GM12872 (cell line): Measurements from ENCODE around the gene PBX1.

Experiments used
- TF ChIP-seq, protein P1 (sequence below): IDR thresholded peaks from 3 replicates; pipeline ENCODE4 v1.5.1; 2011; ENCODE audit warnings: low read depth, mild to moderate bottlenecking, low read length, moderate library complexity; ENCODE audit not compliant: insufficient read depth

Gene PBX1

DNA sequence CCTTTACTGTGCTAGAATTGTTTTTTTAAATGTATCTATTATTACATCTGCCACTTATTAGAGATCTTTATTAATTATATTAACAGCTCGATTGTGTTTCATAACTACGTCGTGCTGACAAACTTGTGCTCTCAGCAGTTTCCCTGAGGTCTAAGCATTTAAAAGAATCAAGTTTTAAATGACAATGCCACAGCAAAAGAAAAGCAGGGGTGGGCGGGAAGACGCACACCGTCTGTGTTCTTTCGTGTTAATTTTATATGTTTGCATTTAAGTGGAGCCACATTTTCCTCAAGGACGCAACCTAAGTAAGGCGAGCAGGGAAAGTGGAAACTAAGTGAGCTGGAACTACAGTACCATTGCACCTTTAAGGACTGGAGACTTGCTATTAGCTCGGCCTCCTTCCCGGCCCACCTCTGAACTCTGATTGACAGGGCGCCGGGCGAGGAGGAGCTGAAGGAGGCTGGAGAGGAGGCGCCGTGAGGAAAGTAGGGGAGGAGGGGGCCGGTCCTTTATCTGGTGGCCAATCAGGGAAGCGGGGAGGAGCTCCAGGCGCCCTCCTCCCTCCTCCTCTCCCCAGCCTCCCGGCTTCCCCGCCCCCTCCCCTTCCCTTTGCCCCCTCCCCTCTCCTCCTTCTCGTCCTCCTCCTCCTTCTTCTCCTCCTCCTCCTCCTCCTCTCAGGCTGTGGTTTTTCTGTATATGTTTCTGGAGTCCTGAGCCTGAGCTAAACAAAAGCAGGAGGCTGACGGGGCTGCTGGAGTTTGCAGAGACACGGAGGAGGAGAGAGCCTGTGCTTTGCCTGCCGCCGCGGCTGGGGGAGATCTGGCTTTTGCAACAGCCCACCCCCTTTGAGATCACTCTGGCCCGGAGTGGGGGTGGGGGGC lies at the start of gene PBX1:
TSS of gene PBX1 (plus strand) at position 724 of the 881 bp plus-strand sequence.
- TF ChIP-seq, protein P1, sequence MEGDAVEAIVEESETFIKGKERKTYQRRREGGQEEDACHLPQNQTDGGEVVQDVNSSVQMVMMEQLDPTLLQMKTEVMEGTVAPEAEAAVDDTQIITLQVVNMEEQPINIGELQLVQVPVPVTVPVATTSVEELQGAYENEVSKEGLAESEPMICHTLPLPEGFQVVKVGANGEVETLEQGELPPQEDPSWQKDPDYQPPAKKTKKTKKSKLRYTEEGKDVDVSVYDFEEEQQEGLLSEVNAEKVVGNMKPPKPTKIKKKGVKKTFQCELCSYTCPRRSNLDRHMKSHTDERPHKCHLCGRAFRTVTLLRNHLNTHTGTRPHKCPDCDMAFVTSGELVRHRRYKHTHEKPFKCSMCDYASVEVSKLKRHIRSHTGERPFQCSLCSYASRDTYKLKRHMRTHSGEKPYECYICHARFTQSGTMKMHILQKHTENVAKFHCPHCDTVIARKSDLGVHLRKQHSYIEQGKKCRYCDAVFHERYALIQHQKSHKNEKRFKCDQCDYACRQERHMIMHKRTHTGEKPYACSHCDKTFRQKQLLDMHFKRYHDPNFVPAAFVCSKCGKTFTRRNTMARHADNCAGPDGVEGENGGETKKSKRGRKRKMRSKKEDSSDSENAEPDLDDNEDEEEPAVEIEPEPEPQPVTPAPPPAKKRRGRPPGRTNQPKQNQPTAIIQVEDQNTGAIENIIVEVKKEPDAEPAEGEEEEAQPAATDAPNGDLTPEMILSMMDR = no peak

DNA sequence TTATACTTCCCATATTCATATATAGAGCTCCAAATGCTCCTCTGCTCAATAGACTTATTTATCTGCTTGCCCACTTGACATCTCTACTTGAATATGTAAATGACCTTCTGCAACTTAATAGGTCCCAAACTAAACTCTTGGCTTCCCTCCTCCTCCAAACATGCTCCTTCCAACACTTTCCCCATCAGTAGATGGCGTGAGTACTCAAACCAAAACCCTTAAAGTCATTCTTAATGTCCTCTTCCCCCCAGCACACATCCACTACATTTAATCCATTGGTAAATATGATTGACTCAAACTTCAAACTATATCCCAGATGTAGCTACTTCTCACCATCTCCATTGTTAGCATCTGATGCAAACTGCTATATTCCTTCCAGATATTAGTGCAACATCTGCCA lies 48.5 kb upstream of the PBX1 start:
- TF ChIP-seq, protein P1 = no peak

DNA sequence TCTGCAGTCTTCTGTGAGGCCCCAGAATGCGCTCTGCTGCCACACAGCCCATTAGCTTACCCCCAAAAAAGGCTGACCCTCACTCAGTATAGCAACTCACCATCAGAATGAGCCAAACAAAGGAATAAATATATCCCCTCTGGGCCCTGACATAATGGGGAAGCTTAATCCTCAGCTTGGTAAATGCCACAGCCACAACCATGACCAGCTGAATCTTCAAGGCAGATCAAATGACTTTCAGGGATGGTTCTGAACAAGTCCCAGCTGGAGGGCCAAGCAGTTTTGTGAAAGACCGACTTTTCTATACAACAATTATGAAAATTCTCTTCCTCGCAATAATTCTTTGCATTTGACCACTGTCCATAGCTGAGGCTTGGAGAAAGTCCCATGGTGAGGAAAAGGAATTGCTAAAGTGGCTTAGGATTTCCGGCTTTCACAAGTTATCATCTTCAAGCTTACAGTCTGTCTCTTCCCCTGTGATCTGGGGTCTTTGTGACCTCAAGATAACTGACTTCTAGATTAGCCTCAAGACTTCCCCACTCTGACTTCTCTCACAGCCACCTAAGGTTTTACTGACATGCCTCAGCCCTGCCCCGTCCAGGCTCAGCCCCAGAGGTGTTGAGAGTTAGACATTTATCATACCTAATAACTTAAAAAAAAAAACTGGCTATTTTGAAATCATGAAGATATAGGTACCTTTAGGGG lies 47.8 kb upstream of the PBX1 start:
- TF ChIP-seq, protein P1 = no peak

DNA sequence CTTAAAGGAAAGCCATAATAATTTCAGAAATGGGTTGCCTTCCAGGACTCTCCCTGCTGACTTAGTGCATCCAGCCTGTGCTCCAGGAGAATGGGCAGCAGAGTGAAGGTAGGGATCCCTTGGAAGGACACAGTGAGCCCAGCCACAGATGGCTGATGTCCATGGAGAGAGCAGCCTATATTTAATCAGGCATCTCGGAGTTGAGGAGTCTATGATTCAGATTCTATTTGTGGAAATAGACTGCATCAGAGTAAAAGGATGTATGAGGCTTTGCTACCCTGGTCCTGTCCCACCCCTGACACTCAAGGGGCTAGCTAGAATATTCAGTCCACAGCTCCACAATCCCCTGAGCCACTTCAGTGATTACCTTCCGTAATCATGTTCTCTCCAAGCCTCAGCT lies 43.8 kb upstream of the PBX1 start:
- TF ChIP-seq, protein P1 = no peak

DNA sequence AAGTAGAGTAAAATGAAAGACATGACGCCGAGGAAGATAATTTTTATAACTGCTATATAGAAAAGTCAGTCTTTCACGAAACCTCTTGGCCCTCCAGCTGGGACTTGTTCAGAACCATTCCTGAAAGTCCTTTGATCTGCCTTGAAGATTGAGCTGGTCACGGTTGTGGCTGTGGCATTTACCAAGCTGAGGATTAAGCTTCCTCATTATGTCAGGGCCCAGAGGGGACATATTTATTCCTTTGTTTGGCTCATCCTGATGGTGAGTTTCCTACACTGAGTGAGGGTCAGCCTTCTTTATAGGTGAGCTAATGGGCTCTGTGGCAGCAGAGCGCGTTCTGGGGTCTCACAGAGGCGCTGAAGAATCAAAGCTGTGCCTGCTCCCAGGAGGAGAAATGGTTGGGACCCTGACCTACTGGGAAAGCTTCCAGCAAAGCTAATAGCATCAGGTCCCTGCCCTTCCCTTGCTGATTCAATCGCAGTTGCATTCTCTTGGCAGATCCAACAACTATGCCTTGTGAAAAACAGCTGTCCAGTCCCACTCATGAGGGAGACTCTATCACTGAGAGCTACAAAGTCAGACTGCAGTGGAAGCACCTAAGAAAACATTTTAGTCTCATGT lies 43.2 kb upstream of the PBX1 start:
- TF ChIP-seq, protein P1 = no peak

DNA sequence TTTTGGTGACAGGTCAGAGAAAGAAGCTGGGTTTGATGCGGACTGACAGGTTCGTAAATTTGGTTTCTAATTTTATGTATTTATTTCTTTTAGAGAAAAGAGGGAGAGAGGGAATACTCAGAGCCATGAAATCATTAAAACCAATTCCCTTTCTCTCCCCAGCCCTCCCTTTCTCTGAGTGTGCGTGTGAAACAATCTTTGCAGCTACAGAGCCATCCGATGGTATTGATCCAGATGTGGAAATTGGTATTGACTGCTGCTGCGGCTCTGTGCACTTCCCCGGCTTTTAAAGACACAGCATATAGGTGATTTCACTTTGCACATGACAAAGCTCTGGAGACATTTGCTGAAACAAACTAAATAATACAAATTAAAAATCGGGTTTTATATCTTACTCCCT lies 42.4 kb upstream of the PBX1 start:
- TF ChIP-seq, protein P1 = no peak

DNA sequence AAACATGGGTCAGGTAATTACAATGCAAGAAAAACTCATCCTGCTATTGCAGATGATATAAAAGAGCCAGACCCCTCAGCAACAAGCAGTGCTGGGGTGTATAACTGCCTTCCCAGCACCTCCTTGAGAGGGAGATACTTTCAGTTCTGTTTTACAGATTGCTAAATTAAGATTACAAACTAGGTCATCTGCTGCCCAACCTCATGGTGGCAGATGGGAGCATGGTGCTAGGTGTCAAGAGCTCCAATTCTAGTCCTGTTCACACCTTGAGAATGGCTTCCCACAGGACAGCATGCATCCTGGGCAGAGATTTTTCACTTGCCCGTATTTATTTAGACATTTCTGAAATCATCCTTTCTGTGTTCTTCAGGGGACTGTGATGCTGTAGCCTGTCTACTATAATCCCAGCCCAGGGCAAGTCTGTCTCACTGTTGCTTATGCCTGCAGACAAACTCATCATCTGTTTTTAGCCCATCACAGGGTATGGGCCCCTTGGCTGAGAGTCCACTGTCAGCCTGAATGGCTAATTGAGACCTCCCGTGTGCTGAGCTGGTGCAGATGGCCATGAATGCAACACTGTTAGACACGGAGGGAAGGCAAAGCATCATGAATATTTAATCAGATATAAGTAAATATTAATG lies 40.2 kb upstream of the PBX1 start:
- TF ChIP-seq, protein P1 = no peak
